HG03039 (cell line): ENCODE results near the gene PDCD10.
A peak's percentile ranks its signal among the peaks of the same experiment; 100 is the strongest.

Source experiments
- ATAC-seq: cut with Tn5 transposase; IDR thresholded peaks from one replicate; pipeline ENCODE4 v1.9.1; 2021; ENCODE audit warnings: mild to moderate bottlenecking, moderate library complexity; ENCODE audit not compliant: unreplicated experiment

Gene PDCD10

GRCh38 chr3:167734498-167735232 lies at the start of gene PDCD10:
Gene PDCD10 (minus strand): TSS chr3:167734892. CDS start chr3:167720157, 14,735 bp downstream.
- ATAC-seq: peak; percentile 91

- ATAC-seq: no peak
These were observed 49.1 kb upstream of the PDCD10 start for GRCh38 chr3:167783781-167784180.

GRCh38 chr3:167780214-167780883 lies 45.7 kb upstream of the PDCD10 start:
- ATAC-seq: no peak

- ATAC-seq: peak; percentile 67
These were observed 42.7 kb upstream of the PDCD10 start for GRCh38 chr3:167777356-167777755.

GRCh38 chr3:167776066-167776685 lies 41.5 kb upstream of the PDCD10 start:
- ATAC-seq: no peak

- ATAC-seq: peak; percentile 65
These were observed 38.9 kb upstream of the PDCD10 start for GRCh38 chr3:167773584-167773983.

- no peak for ATAC-seq
These were observed 38.3 kb upstream of the PDCD10 start for GRCh38 chr3:167772992-167773391.

- no peak for ATAC-seq
These were observed 27.6 kb upstream of the PDCD10 start for GRCh38 chr3:167762296-167762695.

- ATAC-seq: no peak
These were observed 26.6 kb upstream of the PDCD10 start for GRCh38 chr3:167761302-167761701.

- ATAC-seq: no peak
These were observed 19.4 kb upstream of the PDCD10 start for GRCh38 chr3:167754049-167754448.

GRCh38 chr3:167750272-167750971 lies 15.7 kb upstream of the PDCD10 start:
- ATAC-seq: peak; percentile 98

- no peak for ATAC-seq
These were observed 15.0 kb upstream of the PDCD10 start for GRCh38 chr3:167749728-167750127.

GRCh38 chr3:167749209-167749608 lies 14.5 kb upstream of the PDCD10 start:
- ATAC-seq: no peak

GRCh38 chr3:167743799-167744198 lies 9.1 kb upstream of the PDCD10 start:
- ATAC-seq: no peak

- no peak for ATAC-seq
These were observed 7.6 kb upstream of the PDCD10 start for GRCh38 chr3:167742338-167742737.

GRCh38 chr3:167740961-167741587 lies 6.4 kb upstream of the PDCD10 start:
- peak; percentile 96 for ATAC-seq

GRCh38 chr3:167739190-167739810 lies 4.6 kb upstream of the PDCD10 start:
- no peak for ATAC-seq

- ATAC-seq: no peak
These were observed 3.3 kb upstream of the PDCD10 start for GRCh38 chr3:167738037-167738436.

GRCh38 chr3:167736997-167737396 lies 2.3 kb upstream of the PDCD10 start:
- no peak for ATAC-seq

GRCh38 chr3:167736264-167736787 lies 1.6 kb upstream of the PDCD10 start:
- ATAC-seq: no peak
